ENCODE results near the gene EGR4. TPM values are rescaled to one million over a fixed set of nuclear protein-coding genes. Genes with fewer than 3 reads are reported as not detected.

EGR4 gene
- total and polyA plus RNA-seq, 2 donors (not counting 1 experiment from before 2014, with no cell fraction given) = 0.30 to 2.7 TPM

GRCh38 chr2:73283545-73284295, 9.6 kb downstream of the EGR4 start:
- H3K27me3 ChIP-seq (replicated peaks in 1 of 4; ENCODE audit: control extremely low read depth in 1 of 4, control insufficient read depth in 3 of 4, insufficient read depth in 4 of 4, low read length in 3 of 4) = peaks cover 0 to 2% (median 0%) of the 10 kb centered on the region in 4 experiments
- WGBS (ENCODE audit: insufficient coverage) = 8% methylated on average over 27 of the region's 43 CpGs
- peaks cover 0 to 2% of the 10 kb centered on the region in 2 experiments for H3K36me3 ChIP-seq (replicated peaks in 1 of 2; ENCODE audit: control extremely low read depth in 1 of 2, control insufficient read depth in 1 of 2, extremely low read depth in 1 of 2, insufficient read depth in 2 of 2, low read length in 1 of 2)
- peak overlapping the region; percentile 80 for H3K9ac ChIP-seq (ENCODE audit: low read length)
- H3K4me2 ChIP-seq (replicated peaks; ENCODE audit: low read depth, low read length, poor library complexity, severe bottlenecking) = peak overlapping the region; percentile 86
- H3K9me3 ChIP-seq (ENCODE audit: control extremely low read depth in 1 of 3, control insufficient read depth in 2 of 3, insufficient read depth in 1 of 3, low read length in 2 of 3) = no peaks in the 10 kb centered on the region
- Mint-ChIP-seq H3K4me3 (peak overlapping the region; percentile 93), H3K27ac (peak overlapping the region; percentile 90), H3K9me3 (ENCODE audit: insufficient read depth) (no peaks in the 10 kb centered on the region), H3K4me1 (peaks cover 32% of the 10 kb centered on the region), H3K27me3 (no peaks in the 10 kb centered on the region)
- CTCF ChIA-PET = interaction anchor here (0.7 to 1.5 kb wide), 3 partner anchors 12 to 106 kb away, joined by 3 to 6 read pairs (median 4); partner anchors contain the start of genes CCT7 and PRADC1
- intact Hi-C loops (cut with micrococcal nuclease) = loop anchor here (1.0 to 2.0 kb wide), 5 partner anchors 15 to 213 kb away; partner anchors contain the start of genes ALMS1, CCT7, SFXN5 and SMYD5
- peak overlapping the region; percentile 88 for H2AFZ ChIP-seq (ENCODE audit: insufficient read depth, low read depth, low read length, poor library complexity, severe bottlenecking)
- H3K4me3 ChIP-seq (ENCODE audit: control extremely low read depth in 1 of 5, extremely low read depth in 1 of 5, insufficient read depth in 1 of 5, low read depth in 2 of 5, low read length in 4 of 5) = peak overlapping the region; percentile 14 to 81 (median 75)
- POLR2A ChIA-PET = interaction anchor here (0.7 to 1.8 kb wide), 4 partner anchors 11 to 1248 kb away, joined by 3 to 20 read pairs (median 3); partner anchors contain the start of genes CCT7 and PRADC1
- peaks cover 16% of the 10 kb centered on the region for H3K79me2 ChIP-seq (ENCODE audit: control insufficient read depth, insufficient read depth, low read length)
- peak overlapping the region in 1 of 2 donors; percentile 81 for H3K27ac ChIP-seq (ENCODE audit: low read length in 2 of 2)
- peaks cover 21 to 34% of the 10 kb centered on the region in 2 donors for H3K4me1 ChIP-seq (ENCODE audit: control insufficient read depth in 2 of 2, insufficient read depth in 2 of 2, low read length in 2 of 2)
- no peaks in the 10 kb centered on the region for H4K20me1 ChIP-seq (ENCODE audit: control insufficient read depth, insufficient read depth, low read length, poor library complexity, severe bottlenecking)
- ATAC-seq (ENCODE audit: low read depth) = peak; percentile 21
- DNase-seq = peak; percentile 43
- TF ChIP-seq, protein P1, sequence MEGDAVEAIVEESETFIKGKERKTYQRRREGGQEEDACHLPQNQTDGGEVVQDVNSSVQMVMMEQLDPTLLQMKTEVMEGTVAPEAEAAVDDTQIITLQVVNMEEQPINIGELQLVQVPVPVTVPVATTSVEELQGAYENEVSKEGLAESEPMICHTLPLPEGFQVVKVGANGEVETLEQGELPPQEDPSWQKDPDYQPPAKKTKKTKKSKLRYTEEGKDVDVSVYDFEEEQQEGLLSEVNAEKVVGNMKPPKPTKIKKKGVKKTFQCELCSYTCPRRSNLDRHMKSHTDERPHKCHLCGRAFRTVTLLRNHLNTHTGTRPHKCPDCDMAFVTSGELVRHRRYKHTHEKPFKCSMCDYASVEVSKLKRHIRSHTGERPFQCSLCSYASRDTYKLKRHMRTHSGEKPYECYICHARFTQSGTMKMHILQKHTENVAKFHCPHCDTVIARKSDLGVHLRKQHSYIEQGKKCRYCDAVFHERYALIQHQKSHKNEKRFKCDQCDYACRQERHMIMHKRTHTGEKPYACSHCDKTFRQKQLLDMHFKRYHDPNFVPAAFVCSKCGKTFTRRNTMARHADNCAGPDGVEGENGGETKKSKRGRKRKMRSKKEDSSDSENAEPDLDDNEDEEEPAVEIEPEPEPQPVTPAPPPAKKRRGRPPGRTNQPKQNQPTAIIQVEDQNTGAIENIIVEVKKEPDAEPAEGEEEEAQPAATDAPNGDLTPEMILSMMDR (IDR thresholded peaks at IDR 0.05) = no peak
- TF ChIP-seq EZH2 (IDR thresholded peaks at IDR 0.05; ENCODE audit: borderline replicate concordance, insufficient read depth, low read depth, low read length, poor library complexity, severe bottlenecking) = no peak

All from B cell (primary cell).